ENCODE results near the gene AVEN.
"Not testable (repeated sequence)": the region's sequence is repeated elsewhere in the genome, so short reads cannot be mapped to it uniquely, and the experiment has no call there.

The AVEN gene

DNA sequence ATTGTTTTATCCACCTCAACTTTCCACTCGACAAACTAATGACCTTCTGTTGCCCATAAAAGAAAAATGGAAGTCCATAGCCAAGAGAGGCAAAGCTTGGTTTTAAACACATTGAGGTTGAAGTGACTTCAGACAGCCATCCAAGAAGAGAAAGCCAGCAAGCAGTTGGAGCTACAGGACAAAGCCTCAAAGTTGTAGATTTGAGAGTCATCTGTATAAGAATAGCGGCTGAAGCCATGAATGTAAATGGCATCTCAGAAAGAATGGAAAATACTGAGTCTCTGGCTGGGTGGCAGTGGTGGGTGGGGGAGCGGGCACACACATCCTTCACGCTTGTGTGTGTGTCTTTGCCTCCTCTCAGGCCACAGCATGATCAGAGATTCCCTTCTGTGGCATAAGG, 194.8 kb downstream of the AVEN start:
- DNase-seq: no peak

DNA sequence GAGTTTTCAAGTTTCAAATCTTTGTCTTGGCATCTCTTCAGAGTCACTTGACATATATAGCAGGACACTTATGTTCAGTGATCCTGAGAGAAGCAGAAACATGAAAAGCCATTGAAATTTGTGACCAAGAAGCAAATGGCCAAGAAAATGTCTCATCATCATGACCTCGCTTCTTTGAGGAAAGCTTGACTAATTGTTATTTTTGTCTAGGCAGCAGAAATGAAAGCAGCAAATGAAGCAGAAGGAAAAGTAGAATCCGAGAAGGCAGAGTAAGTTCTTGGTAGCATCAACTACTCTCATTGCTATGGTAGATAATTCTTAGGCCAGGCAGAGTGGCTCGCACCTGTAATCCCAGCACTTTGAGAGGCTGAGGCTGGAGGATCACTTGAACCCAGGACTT, 198.4 kb downstream of the AVEN start:
- DNase-seq: no peak

- no peak for DNase-seq
Measured at GRCh38 chr15:33839540-33839939, 199.5 kb downstream of the AVEN start.

- DNase-seq: no peak
Measured at GRCh38 chr15:33837294-33837693, 201.7 kb downstream of the AVEN start.

GRCh38 chr15:33834892-33835743, 203.9 kb downstream of the AVEN start:
- no peak for DNase-seq

- no peak for DNase-seq
Measured at GRCh38 chr15:33831646-33832045, 207.4 kb downstream of the AVEN start.

DNA sequence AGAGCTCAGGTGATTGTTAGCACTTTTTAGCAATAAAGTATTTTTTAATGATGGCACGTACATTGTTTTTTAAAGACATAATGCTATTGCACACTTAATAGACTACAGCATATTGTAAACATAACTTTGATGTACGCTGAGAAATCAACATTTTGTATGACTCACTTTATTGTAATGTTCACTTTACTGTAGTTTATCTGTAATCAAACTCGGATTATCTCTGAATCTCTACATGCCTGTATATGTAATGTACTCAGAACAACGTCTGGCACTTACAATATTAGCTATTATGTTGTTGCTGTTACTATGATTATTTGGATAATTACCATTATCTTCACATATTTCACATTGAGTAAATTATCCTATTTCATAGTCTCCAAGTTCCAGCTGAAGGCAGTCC, 208.7 kb downstream of the AVEN start:
- DNase-seq: no peak

DNA sequence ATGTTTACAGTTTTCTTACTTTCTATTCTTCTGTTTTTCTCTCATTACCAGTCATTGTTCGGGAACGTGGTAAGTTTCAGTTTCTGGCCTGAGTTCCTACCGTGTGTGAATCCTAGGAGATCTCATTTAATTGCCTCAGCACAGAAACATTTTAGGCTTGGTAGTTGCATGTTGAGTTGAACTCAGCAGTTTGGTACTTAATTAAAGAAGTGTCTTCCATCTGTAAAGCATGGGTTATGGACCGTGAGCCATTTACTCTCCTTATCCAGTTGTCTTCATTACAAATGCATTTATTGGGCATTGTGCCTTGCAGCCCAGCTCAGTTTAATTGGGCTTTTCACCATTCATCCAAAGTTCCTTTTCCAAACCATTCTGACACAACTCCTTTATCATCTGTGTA, 212.8 kb downstream of the AVEN start:
- DNase-seq: no peak

DNA sequence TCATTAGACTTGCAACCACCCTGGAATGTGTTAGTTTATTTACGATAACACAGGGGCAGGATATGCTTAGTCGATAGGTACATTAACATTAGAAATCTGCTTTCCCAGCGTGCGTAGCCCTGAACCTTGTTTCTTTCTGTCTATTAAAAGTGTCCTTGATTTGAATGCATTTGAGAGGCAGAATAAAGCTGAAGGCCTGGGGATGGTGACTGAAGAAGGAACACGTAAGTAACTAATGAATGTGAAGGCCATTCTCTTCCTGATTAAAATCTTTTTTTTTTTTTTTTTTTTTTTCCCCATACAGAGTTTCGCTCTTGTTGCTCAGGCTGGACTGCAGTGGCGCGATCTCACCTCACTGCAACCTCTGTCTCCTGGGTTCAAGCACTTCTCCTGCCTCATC, 213.6 kb downstream of the AVEN start:
- no peak for DNase-seq

- DNase-seq: no peak
Measured at GRCh38 chr15:33823119-33823518, 215.9 kb downstream of the AVEN start.

DNA sequence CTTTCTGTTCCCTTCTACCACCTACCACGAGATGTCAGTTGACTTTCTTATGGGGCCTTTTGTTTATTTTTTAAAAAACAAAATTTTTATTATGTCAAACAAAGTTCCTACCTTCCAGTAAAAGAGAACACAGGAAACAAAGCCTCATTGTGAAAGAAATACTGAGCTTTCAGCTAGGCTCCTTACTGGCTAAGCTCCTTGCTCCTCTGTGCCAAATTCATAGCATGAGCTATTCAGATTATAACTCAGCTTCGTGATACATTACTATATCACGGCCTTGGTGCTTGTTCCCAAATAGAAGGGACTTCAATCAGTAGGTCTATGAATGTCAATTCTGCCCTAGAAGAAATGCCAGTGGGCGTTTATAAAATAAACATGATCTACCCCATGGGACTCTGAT, 216.5 kb downstream of the AVEN start:
- no peak for DNase-seq

DNA sequence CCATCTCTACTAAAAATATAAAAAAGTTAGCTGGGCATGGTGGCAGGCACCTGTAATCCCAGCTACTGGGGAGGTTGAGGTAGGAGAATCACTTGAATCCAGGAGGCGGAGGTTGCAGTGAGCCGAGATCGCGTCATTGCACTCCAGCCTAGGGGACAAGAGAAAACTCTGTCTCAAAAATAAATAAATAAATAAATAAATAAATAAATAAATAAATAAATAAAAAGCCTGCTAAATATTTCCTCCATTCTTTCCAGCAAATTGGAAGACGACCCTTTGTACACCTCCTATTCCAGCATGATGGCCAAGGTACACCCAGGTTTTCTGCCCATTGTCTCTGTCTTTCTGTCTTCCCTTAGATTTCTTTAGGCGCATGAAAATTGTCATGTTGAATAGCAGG, 219.5 kb downstream of the AVEN start:
- DNase-seq: not testable (repeated sequence)
